Nephron progenitor cell (in vitro differentiated cells): ENCODE data around the gene AP2A2.
A peak's percentile ranks its signal among the peaks of the same experiment; 100 is the strongest.

Experiments
- DNase-seq: peaks from one replicate; pipeline ENCODE4 v3.0.0; 2021
- H3K27ac Mint-ChIP-seq: 2 replicates; pipeline ENCODE4 v1.8.0; 2021; ENCODE audit warnings: mild to moderate bottlenecking, moderate library complexity, mixed read lengths
- H3K27me3 Mint-ChIP-seq: 2 replicates; pipeline ENCODE4 v1.8.0; 2021; ENCODE audit warnings: mild to moderate bottlenecking, low read depth, mixed read lengths; ENCODE audit not compliant: poor library complexity
- H3K36me3 Mint-ChIP-seq: 2 replicates; pipeline ENCODE4 v1.8.0; 2021; ENCODE audit warnings: low read depth, mixed read lengths
- H3K4me1 Mint-ChIP-seq: 2 replicates; pipeline ENCODE4 v1.8.0; 2021; ENCODE audit warnings: mixed read lengths
- H3K4me3 Mint-ChIP-seq: 2 replicates; pipeline ENCODE4 v1.8.0; 2021; ENCODE audit warnings: mild to moderate bottlenecking, moderate library complexity, mixed read lengths
- H3K9me3 Mint-ChIP-seq: 2 replicates; pipeline ENCODE4 v1.8.0; 2021; ENCODE audit warnings: mild to moderate bottlenecking, moderate library complexity, mixed read lengths
- CTCF ChIP-seq: fragments of 200-600 bp; sonication (generic); IDR thresholded peaks from 2 replicates; pipeline ENCODE4 v1.5.0; 2021; ENCODE audit warnings: antibody characterized with exemption

The AP2A2 gene

GRCh38 chr11:990101-990500 lies 64.4 kb downstream of the AP2A2 start:
- Mint-ChIP-seq H3K4me3 (no peak overlapping the region), H3K4me1 (peaks cover 3% of the 10 kb centered on the region), H3K27ac (no peak overlapping the region), H3K27me3 (no peaks in the 10 kb centered on the region), H3K9me3 (no peaks in the 10 kb centered on the region), H3K36me3 (peaks cover 12% of the 10 kb centered on the region)
- no peak for DNase-seq
- no peak for TF ChIP-seq CTCF

GRCh38 chr11:991034-991433 lies 65.4 kb downstream of the AP2A2 start:
- Mint-ChIP-seq H3K9me3 (no peaks in the 10 kb centered on the region), H3K4me1 (peaks cover 13% of the 10 kb centered on the region), H3K27me3 (no peaks in the 10 kb centered on the region), H3K4me3 (no peak overlapping the region), H3K27ac (peak overlapping the region; percentile 92), H3K36me3 (peaks cover 15% of the 10 kb centered on the region)
- DNase-seq: no peak
- TF ChIP-seq CTCF: no peak

GRCh38 chr11:991711-992307 lies 66.1 kb downstream of the AP2A2 start:
- DNase-seq: no peak
- no peak for TF ChIP-seq CTCF
- Mint-ChIP-seq H3K9me3 (no peaks in the 10 kb centered on the region), H3K27me3 (no peaks in the 10 kb centered on the region), H3K4me1 (peaks cover 20% of the 10 kb centered on the region), H3K27ac (no peak overlapping the region), H3K4me3 (no peak overlapping the region), H3K36me3 (peaks cover 15% of the 10 kb centered on the region)

GRCh38 chr11:992577-992976 lies 66.9 kb downstream of the AP2A2 start:
- no peaks in the 10 kb centered on the region for H3K9me3 Mint-ChIP-seq
- no peak for TF ChIP-seq CTCF
- no peak overlapping the region for H3K27ac Mint-ChIP-seq
- peaks cover 15% of the 10 kb centered on the region for H3K36me3 Mint-ChIP-seq
- no peaks in the 10 kb centered on the region for H3K27me3 Mint-ChIP-seq
- no peak overlapping the region for H3K4me3 Mint-ChIP-seq
- peaks cover 25% of the 10 kb centered on the region for H3K4me1 Mint-ChIP-seq
- no peak for DNase-seq

- no peak overlapping the region for H3K4me3 Mint-ChIP-seq
- no peaks in the 10 kb centered on the region for H3K9me3 Mint-ChIP-seq
- peaks cover 30% of the 10 kb centered on the region for H3K4me1 Mint-ChIP-seq
- DNase-seq: no peak
- no peaks in the 10 kb centered on the region for H3K27me3 Mint-ChIP-seq
- H3K36me3 Mint-ChIP-seq: peaks cover 15% of the 10 kb centered on the region
- no peak for TF ChIP-seq CTCF
- H3K27ac Mint-ChIP-seq: no peak overlapping the region
Measured at GRCh38 chr11:993632-994167, 68.0 kb downstream of the AP2A2 start.
